22Rv1 (cell line): Measurements from ENCODE around the gene ABCC8.

Experiments used
- CTCF ChIP-seq: fragments of 450-650 bp; IDR thresholded peaks from 2 replicates; pipeline ENCODE4 v1.5.1; 2017; ENCODE audit warnings: mild to moderate bottlenecking
- ZFX ChIP-seq: fragments of 450-650 bp; IDR thresholded peaks from 2 replicates; pipeline ENCODE4 v1.6.1; 2017; ENCODE audit warnings: antibody characterized with exemption, borderline replicate concordance

DNA sequence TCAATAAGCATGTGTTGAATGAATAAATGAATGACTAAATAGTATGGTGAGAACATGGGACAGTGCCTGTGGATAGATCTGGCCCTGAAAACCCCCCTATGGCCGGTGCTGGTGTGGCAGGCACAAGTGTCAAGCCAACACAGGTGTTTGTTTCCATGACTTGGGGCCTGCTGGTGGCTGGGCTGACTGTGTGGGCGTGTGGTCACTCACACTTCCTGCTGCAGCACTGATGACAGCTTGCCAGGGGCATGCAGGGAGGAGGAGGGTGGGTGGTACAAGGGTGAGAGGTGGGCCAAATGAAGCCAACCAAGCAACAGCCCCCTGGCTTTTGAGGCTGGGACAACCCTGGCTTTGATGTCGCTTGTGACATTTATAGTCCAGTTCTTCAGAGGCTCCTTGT, 30.3 kb upstream of the ABCC8 start:
- TF ChIP-seq CTCF: no peak
- no peak for TF ChIP-seq ZFX
